GM19463 (cell line): ENCODE measurements around the gene SHB.

Experiments
- ATAC-seq: cut with Tn5 transposase; IDR thresholded peaks from one replicate; pipeline ENCODE4 v1.9.1; 2021; ENCODE audit warnings: mild to moderate bottlenecking, moderate library complexity; ENCODE audit not compliant: unreplicated experiment

SHB gene

DNA sequence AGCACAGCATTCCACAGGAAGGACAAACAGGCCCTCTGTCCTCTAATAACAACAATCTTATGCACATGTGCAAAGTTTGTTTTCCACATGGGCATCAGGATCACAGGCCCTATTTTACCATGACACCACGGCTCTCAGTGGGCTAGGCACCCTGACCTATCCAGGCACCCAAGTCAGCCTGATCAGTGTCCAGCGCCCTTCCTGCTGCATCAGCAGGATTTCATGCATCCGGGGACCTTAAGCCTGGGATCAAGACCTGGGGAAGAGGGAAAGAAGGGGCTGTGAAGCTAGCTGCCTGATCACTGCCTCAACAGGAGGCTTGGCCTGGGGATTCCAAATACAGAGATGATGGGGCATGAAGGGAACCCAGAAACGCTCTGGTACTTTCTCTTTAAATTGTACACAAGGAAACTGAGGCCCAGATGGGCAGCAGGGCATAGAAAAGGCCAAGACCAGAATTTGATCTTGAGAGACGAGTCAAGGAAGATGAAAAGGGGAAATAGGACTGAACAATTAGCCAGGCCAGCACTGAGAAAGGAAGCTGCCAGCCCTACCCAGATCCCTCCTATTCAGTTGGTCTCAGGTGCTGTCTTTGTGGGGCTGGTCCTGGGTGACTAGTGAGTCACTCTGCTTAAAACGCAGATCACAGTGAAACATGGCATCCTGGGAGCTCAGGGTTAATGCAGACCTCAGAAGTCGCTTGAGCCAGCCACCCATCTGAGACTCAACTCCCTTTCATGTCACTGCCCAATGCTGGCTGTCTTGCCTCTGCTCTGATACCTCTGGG, 57.9 kb downstream of the SHB start:
- no peak for ATAC-seq

DNA sequence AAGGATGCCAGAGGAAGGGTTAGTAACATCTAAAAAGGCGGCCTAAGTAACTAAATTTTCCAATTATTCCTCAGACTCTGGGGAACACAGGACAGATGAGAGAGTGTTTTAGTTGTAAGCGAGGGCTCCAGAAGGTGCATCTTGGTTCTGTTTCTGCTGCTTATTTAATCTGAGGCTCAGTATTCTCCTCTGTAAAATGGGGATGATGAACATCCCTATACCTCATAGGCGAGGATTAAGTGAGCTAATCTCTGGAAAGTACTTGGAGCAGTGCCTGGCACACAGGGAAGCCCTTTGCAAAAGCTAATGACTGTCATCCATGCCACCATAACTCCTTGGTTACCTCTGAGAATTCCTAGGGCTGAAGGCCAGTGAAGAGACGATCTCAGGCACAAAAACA, 59.0 kb downstream of the SHB start:
- ATAC-seq, result no peak

DNA sequence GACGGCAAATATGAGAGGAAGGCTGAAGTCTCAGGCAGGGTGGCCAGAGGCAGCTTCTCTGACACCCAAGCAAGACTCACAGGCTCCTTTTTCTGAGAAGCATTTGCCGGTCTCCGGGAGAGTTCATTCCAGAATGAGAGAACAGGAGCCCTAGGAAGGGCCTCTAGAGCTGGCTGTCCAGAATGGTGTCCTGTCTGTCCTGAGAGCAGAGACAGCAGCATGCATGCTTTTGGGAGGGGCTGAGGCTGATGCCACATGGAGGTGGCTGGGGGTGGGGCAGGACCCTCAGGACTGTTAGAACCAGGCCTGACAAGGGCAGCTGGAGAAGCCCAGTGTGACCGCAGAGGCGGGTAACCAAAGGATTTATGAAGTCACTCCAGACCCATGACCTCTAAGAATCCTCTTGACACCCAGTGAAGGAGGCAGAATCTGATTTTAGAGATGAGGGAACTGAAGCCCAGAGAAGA, 60.0 kb downstream of the SHB start:
- no peak for ATAC-seq

DNA sequence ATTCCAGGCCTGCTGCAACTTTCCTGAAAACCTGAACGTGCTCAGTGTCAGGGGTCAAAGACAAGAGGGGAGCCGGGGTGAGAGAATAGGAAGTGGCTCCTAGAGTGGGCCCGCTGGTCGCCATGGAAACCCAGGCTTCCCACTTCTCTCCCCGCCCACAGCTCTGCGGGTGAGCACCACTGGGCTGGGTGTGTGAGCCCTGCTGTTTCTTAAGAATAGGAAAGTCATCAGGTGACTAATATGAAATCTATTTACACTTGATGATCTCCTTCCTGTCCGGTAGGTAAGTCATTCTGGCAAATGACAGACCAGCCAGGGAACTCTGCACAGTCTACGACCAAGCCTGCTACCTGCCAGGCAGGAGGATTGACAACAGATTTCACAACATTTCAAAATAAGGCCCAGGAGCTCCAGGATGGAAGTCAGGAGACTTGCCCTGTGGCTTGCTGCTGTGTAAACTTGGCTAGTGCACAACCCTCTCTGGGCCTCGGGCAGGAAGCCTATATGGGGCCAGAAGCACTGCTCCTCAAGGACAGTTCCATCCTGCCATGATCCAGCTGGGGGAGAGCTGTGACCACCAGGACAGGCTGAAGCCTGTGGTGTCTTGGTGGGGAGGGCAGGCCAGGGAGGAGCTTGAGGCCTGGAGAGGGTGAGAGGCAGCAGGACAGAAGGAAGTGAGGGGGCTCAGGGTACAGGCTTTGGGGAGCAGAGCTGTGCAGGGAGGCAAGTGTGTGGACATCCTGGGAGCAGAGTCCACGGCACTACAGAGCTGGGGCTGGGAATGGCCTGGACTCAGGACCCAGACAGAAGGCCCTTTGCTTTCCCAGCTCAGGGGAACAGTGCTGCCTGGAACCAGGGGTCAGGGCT, 60.6 kb downstream of the SHB start:
- peak; percentile 91 for ATAC-seq

DNA sequence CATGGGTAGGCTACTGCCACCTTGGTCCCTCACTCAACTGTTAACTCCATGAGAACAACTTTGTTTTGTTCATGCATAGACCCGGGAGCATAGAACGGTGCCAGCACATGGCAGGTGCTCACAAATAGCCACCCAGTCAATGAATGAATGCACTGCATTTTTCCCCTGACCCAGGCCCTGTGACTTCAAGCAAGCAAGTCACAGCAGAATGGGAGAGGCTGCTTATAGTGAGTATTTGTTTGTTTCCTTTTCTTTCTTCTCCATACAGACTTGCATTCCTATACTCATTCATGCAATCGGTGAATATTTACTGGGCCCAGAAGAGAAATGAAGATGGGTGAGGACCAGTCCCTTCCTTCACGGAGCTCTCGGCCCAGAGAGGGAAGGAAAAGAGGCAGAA, 62.0 kb downstream of the SHB start:
- ATAC-seq, result no peak

DNA sequence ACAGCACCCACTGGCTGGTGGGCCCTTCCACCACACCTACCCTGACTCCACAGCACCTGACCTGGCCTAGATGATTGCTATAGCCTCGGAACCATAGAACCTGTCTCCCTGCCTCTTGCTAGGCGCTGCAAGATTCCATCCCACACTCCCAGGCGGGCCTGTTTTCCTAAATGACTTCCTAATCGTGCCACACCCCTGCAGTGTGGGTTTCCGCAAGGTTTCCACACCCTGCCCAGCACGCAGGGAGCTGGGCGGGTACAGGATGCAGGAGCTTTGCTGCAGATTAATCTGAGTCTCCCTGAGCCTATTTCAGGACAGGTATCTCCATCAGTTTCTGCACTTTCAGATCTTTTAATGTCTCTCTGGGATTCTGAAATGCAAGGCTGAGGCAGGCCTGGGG, 62.9 kb downstream of the SHB start:
- no peak for ATAC-seq

DNA sequence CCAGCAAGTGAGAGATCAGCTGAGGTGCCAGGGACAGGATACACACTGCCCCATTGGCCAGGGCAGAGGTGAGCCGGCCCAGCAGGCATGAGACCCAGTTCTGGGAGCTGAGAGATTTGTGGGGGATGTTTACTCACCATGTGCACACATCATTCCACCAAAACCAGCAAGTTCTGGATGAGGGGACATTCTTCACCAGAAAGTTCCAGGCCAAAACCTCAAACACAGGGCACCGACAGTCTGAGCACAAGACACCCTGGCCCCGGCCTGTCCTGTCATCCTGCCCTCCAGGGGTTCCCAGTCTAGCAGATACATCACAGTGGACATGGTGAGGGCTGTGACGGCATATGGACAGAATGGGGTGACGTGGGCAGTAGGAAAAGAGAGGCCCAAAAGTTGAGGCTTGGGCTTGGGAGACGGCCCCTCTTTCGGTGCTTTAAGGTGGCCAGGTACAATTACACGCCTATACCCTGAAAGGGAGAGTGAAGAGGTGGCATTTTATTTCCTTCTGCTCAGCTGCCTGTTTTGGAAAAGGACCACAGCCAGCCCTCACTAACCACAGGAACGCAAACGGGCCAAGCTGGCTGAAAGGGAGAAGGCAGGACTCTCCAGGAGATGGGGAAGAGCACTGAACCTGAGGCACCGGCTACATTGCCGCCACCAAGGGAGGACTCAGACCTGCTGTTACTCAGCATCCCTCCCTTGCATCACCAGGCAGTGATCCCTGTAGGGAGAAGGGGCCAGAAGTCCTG, 64.0 kb downstream of the SHB start:
- ATAC-seq, result no peak

DNA sequence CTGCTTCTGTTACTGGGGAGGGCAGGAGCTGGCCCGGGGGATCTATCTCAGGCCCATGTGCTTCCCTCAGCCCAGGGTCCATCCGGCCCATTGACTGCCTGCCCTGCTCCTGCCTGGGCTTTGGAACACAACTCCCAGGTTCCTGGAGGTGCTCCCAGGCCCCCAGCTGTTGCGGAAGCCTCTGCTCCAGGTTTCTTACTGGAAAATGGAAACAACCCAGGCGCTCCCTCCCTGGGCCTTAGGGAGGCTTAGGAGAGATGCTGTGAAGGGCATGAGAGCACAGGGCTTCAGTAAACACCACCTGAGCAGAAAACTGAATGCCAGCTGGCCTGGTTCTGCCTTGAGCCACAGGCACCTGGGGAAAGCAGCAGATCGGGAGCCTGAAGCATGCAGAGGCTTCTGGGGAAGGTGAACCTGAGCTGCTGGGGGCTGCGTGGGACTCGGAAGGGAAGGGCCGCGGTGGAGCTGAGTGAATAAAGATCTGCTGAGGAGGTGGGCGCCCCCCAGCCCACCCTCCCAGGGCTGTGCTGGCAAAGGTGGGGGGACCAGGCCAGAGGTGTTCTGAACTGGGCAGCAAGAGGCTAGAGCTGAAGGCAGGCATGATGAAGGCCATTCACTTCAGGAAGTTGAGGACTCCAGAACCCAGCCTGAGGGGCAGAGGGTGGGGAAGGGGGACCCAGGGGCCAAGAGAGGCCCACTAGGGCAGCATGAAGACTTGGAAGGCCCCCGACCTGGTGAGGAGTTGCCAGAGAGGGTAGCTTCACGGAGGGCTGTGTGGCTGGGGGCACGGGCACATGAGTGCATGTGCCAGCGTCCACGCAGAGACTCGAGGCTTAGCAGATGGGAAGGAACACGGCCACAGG, 64.8 kb downstream of the SHB start:
- ATAC-seq, result no peak

DNA sequence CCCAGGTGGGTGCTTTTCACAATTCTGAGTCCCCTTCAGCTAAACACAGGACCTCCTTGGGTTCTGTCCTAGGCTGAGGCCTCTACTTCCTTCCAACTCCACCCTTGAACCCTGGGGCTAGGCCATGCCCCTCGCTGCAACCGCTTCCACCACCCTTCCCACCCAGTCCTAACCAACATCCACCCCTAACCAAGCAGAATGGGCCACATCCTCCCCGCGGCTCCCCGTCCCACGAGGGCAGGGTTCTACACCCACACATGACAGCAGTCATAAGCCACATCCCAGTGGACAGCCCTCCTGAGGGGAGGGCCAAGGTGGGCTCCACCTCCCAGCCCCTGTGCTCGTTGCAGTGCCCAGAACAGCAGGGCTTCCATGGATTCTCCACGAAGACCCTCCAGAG, 65.8 kb downstream of the SHB start:
- ATAC-seq, result no peak

DNA sequence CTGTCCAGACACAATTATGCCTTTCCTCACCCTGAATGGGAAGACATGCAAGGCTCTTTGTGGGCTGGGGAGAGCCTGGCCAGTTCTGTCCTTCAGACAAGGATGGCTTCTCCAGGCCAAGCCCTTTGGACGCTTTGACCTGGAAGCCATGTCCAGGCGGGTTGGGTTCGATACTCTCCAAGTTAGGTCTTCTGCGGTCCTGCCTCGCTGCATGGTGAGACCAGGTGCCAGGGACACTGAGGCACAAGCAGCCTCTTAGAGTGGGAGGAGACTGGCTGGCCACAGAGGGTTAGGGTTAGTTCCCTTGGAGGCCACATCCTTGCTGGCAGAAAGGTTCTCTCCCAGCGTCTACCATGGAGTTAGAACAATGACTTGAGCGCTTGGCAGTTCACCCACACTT, 67.6 kb downstream of the SHB start:
- no peak for ATAC-seq

DNA sequence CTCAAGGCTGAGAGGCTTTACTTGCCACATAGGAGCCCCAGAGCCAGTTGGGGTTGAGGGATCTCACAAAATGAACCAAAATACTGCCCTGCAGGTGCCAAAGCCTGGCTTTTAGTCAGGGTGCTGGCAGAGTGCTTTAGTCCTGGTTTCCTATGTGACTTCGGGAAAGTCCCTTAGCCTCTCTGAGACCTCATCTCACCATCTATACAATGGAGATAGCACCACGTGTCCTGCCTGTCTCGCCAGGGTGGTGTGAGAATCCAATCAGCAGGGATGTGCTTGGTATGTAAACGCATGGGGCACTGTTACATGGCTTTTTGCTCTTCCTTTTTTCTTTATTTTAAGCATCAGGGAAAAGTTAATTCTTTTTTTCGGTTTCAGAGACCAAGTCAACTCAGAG, 68.3 kb downstream of the SHB start:
- ATAC-seq, result no peak

DNA sequence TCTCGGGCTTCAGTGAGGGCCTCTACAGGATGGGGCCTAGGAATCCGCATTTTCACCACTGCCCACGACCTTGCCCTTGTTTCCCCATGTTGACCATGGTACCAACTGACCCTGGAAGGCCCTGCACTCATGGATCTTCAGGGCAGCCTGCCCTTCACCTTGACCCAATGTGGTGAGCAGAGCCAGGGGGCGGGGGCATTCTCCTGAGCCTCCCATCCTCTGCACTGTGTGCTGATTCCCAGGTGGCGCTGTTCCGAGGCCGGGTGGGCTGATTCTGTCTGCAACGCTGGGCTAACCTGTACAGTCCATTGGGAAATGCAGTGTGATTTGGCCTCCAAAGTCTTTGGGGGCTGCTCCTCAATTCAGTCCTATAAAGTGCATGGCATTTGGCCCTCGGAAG, 68.7 kb downstream of the SHB start:
- no peak for ATAC-seq

DNA sequence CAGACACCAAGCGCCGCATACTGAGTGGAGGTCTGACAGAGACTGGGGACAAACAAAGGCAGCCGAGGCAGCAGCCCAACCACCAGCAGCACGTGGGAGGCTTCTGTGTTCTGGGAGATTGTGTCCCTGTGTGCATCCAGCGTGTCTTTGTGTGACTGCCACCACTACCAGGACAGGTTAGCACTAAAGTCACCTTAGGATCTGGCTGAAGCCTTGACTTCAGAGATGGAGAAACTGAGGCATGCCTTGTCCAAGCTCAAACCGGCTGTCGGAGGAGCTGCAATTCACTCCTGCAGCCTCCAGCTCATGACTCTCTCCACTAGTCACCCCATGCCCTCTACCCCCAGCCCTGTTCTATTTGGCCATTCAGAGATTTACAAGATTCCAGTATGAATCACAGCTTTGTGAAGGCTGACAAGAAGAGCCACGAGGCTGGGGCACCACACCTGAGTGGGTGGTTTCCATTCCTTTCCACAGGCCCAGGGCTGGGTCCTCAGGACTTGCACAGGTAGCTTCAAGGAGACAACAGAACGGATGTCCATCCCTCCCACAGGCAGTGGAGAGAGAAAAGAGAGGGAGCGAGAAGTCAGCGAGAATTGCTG, 69.3 kb downstream of the SHB start:
- ATAC-seq, result no peak

DNA sequence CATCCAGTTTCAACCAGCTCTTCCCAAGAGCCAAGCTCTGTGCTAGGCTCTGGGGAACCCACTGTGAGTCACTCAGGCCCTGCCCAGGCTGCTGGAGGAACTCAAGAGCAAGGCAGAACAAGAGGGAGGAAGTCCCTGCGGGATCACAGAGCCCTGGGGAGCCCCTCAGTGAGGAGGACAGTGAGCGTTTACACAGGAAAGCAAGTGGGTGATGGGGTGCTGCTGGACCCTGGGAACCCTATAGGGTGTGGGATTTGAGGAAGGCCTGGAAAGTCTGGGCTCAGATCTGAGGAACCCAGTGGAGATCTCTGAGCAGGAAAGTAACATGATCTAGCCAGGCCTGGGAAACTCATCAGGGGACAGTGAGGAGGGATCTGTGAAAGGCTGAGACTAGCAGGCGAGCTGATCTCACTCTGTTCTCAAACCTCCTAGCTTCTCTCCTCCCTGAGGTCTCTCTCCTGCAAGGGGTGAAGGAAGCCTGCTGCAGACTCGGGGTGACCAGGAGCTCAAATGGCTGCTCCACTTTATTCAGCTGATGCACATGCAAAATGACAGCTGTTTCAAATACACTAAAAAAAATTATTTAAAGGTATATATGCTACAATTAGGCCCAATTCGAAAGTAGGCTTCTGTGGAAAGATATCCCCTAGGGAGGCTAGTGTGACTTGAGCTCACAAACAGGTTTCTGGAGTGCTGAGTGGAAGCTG, 70.0 kb downstream of the SHB start:
- no peak for ATAC-seq

DNA sequence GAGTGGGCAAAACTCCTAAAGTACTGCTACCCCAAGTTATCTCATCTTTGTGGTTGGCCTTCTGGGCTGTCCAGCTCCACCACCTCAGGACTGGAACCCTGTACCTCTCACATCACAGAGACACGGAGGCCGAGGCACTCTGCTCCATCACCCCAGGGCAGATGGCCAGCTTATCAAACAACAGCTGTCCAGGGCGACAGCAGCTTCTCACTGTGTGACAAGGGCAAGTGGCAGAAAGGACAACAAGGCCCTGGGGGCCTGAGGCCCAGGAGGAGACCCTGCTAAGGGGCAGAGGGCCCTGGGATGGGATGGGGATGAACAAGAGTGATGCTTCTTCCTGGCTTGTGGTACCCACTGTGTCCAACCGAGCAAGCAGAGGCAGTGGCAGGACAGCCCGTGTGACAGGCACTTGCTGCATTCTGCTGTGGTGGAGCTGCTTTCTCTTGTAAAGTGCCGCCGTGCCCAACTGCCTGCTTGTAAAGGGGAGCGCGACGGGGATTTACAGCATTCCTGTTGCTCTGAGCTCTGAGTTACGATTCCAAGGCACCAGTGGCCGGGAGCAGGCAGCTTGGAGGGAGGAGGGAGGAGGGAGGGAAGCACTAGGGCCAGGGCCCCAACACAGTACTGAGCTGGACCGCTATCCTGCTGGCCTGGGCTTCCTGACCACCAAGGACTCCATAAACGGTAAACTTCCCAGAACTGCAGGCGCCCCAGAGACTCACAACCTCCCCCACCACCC, 71.2 kb downstream of the SHB start:
- ATAC-seq, result no peak

DNA sequence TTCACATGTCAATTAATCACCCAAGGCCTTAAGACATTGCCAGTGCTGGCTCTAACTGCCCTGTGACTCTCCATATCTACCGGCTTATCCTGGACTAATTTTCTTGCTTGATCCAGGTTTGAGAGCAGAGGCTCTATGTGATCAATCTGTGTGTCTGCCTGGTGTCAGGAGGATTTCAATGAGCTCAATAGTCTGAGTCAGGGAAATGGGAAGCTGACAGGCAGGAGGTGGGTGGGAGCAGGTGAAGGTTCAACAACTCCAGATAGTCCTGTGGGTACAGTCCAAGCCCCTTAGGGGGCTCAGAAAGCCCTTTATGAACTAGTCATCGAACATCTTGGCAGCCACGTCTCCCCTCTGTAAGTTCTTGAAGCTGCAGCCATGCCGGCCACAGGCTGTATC, 72.2 kb downstream of the SHB start:
- ATAC-seq, result no peak

DNA sequence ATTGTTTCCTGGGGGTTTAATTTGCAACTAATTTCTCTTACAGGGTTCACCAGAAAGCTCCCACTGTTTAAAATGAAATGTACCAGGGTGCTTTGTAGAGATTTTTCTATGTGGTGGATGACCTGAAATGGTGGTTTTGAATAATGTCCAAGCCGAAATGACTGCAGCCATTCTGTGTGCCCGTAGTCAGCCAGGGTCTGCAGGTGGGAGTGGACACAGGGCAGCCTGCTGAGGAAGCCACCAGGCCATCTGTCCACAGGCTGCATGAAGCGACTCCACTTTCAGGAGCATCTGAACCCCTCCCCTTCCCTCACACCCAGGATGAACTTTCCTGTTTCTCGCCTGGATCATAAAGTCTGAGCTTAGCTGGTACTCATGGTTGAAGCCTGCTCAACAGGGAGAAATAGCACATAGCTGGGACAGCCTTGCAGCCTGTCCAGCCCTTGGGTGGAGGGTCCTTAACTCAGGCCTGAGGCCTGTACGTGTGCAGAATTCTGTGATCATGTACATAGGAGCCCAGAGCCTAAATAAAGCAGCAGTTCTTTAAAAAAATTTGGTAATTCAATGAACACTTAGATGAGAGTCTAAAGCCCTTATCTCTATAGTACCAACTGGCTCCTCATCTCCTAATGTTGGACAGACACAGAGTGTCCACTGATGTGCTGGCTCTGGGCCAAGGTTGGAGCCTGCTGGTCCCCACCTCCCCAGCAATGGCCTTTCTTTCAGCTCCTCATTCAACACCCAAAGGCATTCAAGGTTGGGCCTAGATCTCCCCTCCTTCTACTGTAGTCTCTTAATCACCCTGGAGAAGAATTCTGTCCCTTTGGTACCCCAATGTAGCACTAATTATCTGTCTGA, 72.8 kb downstream of the SHB start:
- no peak for ATAC-seq

DNA sequence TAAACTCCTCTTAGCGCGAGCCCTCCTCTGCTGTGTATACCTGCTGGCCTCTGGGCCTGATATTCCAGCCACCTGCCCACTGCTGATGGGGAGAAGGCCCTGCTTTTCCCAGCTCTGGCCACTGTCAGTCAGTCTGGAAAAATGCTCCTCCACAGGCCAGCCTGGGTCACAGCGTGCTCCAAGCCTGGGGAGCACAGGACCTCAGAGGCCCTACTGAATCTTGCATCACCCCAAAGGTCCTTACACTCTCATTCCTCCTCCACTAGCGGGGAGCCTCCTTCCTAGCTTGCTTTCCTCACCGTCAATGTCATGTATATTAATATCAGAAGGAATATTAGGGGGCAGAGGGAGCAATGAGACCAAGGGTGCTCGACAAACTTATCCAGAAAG, 73.7 kb downstream of the SHB start:
- no peak for ATAC-seq
